A549 (cell line): ENCODE results near the gene GLO1. TPM values are rescaled to one million over a fixed set of nuclear protein-coding genes. Genes with fewer than 3 reads are reported as not detected.

Source experiments
- ATAC-seq, 2 experiments: fragments of 200-7000 bp in 1 of 2; fragments of >200 bp in 1 of 2; cut with Nextera tagmentation in 1 of 2; cut with Tn5 transposase in 1 of 2; 3 replicates each; pipeline versions ENCODE4 v1.8.0 to v1.9.1; 2018 to 2020; ENCODE audit warnings: mild to moderate bottlenecking in 1 of 2, moderate library complexity in 1 of 2
- CTCF ChIA-PET: fragments of 300-600 bp; sonication (Branson Sonifier 250); formaldehyde crosslinking; extraction: SDS; loops from one replicate; lab custom pipeline; 2021; ENCODE audit warnings: antibody characterized with exemption, inconsistent platforms; lab: Yijun Ruan, JAX
- POLR2A ChIA-PET: fragments of 350-600 bp; formaldehyde crosslinking; extraction: SDS; loops from one replicate; lab custom pipeline; 2021; ENCODE audit warnings: antibody characterized with exemption, inconsistent platforms; lab: Yijun Ruan, JAX
- DNase-seq, 2 experiments: peaks; one replicate each; pipeline versions ENCODE4 v3.0.0 to v3.0.0-alpha.2; 2011 to 2016; ENCODE audit warnings: low read depth in 1 of 2, low spot score in 1 of 2
- FAIRE-seq: peaks from 2 replicates; lab custom pipeline; 2011; peaks lifted over from hg19 to GRCh38; lab: Jason Lieb, UNC
- H3K27ac ChIP-seq, 2 experiments: fragments of >200 bp; sonication (Bioruptor Twin); formaldehyde crosslinking; 3 replicates each; pipeline ENCODE4 v1.5.1; 2016 to 2017
- H3K4me1 ChIP-seq: fragments of >200 bp; sonication (Bioruptor Twin); formaldehyde crosslinking; 3 replicates; pipeline ENCODE4 v1.6.1; 2016
- H3K4me2 ChIP-seq: fragments of >200 bp; sonication (Bioruptor Twin); formaldehyde crosslinking; 3 replicates; pipeline ENCODE4 v1.6.1; 2016
- H3K4me3 ChIP-seq: fragments of >200 bp; sonication (Bioruptor Twin); formaldehyde crosslinking; 3 replicates; pipeline ENCODE4 v1.5.1; 2016
- H3K9me3 ChIP-seq: fragments of >200 bp; sonication (Bioruptor Twin); formaldehyde crosslinking; 3 replicates; pipeline ENCODE4 v1.6.1; 2016
- BHLHE40 ChIP-seq: IDR thresholded peaks from 2 replicates; pipeline ENCODE4 v1.6.1; 2012; ENCODE audit warnings: low read depth, low read length, inconsistent platforms
- CBX8 ChIP-seq: fragments of 200-600 bp; sonication (generic); IDR thresholded peaks from 2 replicates; pipeline ENCODE4 v1.6.1; 2016
- CEBPB ChIP-seq, 2 experiments: fragments of >200 bp in 1 of 2; sonication (Bioruptor Twin) in 1 of 2; formaldehyde crosslinking in 1 of 2; IDR thresholded peaks; 2 replicates each; pipeline ENCODE4 v1.6.1; 2012 to 2016
- CHD2 ChIP-seq: fragments of 150-350 bp; IDR thresholded peaks from 2 replicates; pipeline ENCODE4 v1.6.1; 2014; ENCODE audit warnings: low read length; ENCODE audit not compliant: partially characterized antibody
- EHF ChIP-seq: fragments of 250-450 bp; sonication (Bioruptor Pico); IDR thresholded peaks from 2 replicates; pipeline ENCODE4 v1.5.0; 2020; ENCODE audit warnings: mild to moderate bottlenecking
- FOSB ChIP-seq: fragments of 250-450 bp; sonication (Bioruptor Pico); IDR thresholded peaks from 2 replicates; pipeline ENCODE4 v1.5.0; 2020; ENCODE audit warnings: mild to moderate bottlenecking, moderate library complexity
- FOSL2 ChIP-seq, 2 experiments: fragments of 450-650 bp in 1 of 2; fragments of >200 bp in 1 of 2; sonication (Bioruptor Twin) in 1 of 2; formaldehyde crosslinking; IDR thresholded peaks; 2 replicates each; pipeline versions ENCODE4 v1.5.0 to v1.6.1; 2016 to 2020; ENCODE audit warnings: mild to moderate bottlenecking in 1 of 2, moderate library complexity in 1 of 2
- JUN ChIP-seq, 2 experiments: fragments of >200 bp; sonication (Bioruptor Twin); formaldehyde crosslinking; IDR thresholded peaks; 2 replicates in 1 of 2; 3 replicates in 1 of 2; pipeline ENCODE4 v1.6.1; 2016 to 2017
- JUNB ChIP-seq: fragments of >200 bp; sonication (Bioruptor Twin); formaldehyde crosslinking; IDR thresholded peaks from 2 replicates; pipeline ENCODE4 v1.6.1; 2016
- KDM5A ChIP-seq: fragments of 200-600 bp; sonication (generic); IDR thresholded peaks from 2 replicates; pipeline ENCODE4 v1.6.1; 2016; ENCODE audit warnings: antibody characterized with exemption, mild to moderate bottlenecking
- MAFK ChIP-seq: fragments of 450-650 bp; IDR thresholded peaks from 2 replicates; pipeline ENCODE4 v1.6.1; 2014; ENCODE audit not compliant: partially characterized antibody
- MAZ ChIP-seq: fragments of 150-350 bp; IDR thresholded peaks from 2 replicates; pipeline ENCODE4 v1.6.1; 2014; ENCODE audit warnings: antibody characterized with exemption, low read depth, low read length, borderline replicate concordance
- NPAS2 ChIP-seq: fragments of 250-450 bp; sonication (Bioruptor Pico); IDR thresholded peaks from 2 replicates; pipeline ENCODE4 v1.8.0; 2022; ENCODE audit warnings: mild to moderate bottlenecking, moderate library complexity, borderline replicate concordance
- PHF8 ChIP-seq: fragments of 200-600 bp; sonication (generic); IDR thresholded peaks from 2 replicates; pipeline ENCODE4 v1.6.1; 2016; ENCODE audit warnings: low read depth, mild to moderate bottlenecking, antibody characterized with exemption, moderate library complexity, borderline replicate concordance
- POLR2AphosphoS2 ChIP-seq: conservative IDR thresholded peaks from 2 replicates; pipeline ENCODE4 v1.6.1; 2012; ENCODE audit warnings: low read length, improper control_type of control experiment, inconsistent platforms
- RARB ChIP-seq: fragments of 250-450 bp; sonication (Bioruptor Pico); IDR thresholded peaks from 2 replicates; pipeline ENCODE4 v1.8.0; 2021; ENCODE audit warnings: mild to moderate bottlenecking, moderate library complexity
- RCOR1 ChIP-seq: fragments of 150-350 bp; IDR thresholded peaks from 2 replicates; pipeline ENCODE4 v1.6.1; 2014; ENCODE audit warnings: antibody characterized with exemption, low read length, low read depth
- RNF2 ChIP-seq: fragments of 200-600 bp; sonication (generic); IDR thresholded peaks from 2 replicates; pipeline ENCODE4 v1.6.1; 2016; ENCODE audit warnings: low read depth, mild to moderate bottlenecking, antibody characterized with exemption, moderate library complexity, borderline replicate concordance
- SMC3 ChIP-seq: fragments of >200 bp; sonication (Bioruptor Twin); formaldehyde crosslinking; IDR thresholded peaks from 3 replicates; pipeline ENCODE4 v1.6.1; 2018; ENCODE audit warnings: inconsistent platforms
- TFCP2L1 ChIP-seq: fragments of 250-450 bp; sonication (Bioruptor Pico); IDR thresholded peaks from 2 replicates; pipeline ENCODE4 v1.5.0; 2021; ENCODE audit warnings: mild to moderate bottlenecking
- ZFP36 ChIP-seq: fragments of 450-650 bp; IDR thresholded peaks from 2 replicates; pipeline ENCODE4 v1.6.1; 2014; ENCODE audit warnings: borderline replicate concordance; ENCODE audit not compliant: partially characterized antibody
- WGBS: methylation state at CpG from one replicate; pipeline ENCODE4 v1.1.6; 2017; ENCODE audit errors: missing lambda C conversion rate; 5-methylcytosine and 5-hydroxymethylcytosine counted together
- polyA plus RNA-seq, 4 experiments: library from polyadenylated mRNA; depleted of rRNA in 3 of 4; stranded (reverse); fragments of >200 nt; fragmentation: RNase III in 1 of 4; extraction: RNeasy Plus Mini Kit Qiagen cat#74134 plus additional on column Dnase treatment in 1 of 4; gene quantifications; 2 replicates in 3 of 4; 3 replicates in 1 of 4; pipeline ENCODE4 v1.2.3, GENCODE V29; 2011 to 2017
- TF ChIP-seq, protein P1 (sequence below): IDR thresholded peaks from 2 replicates; pipeline ENCODE4 v1.6.1; 2012; ENCODE audit warnings: low read depth, borderline replicate concordance
- TF ChIP-seq, protein P2 (sequence below): fragments of >200 bp; sonication (Bioruptor Twin); formaldehyde crosslinking; IDR thresholded peaks from 3 replicates; pipeline ENCODE4 v1.5.1; 2016
- TF ChIP-seq, protein P3 (sequence below): fragments of >200 bp; sonication (Bioruptor Twin); formaldehyde crosslinking; IDR thresholded peaks from 3 replicates; pipeline ENCODE4 v1.6.1; 2016
- TF ChIP-seq, protein P4 (sequence below): IDR thresholded peaks from 2 replicates; pipeline ENCODE4 v1.6.1; 2012
- TF ChIP-seq, protein P5 (sequence below): fragments of 200-600 bp; sonication (generic); IDR thresholded peaks from 2 replicates; pipeline ENCODE4 v1.6.1; 2016; ENCODE audit warnings: antibody characterized with exemption, mild to moderate bottlenecking, moderate library complexity

Gene GLO1
- polyA plus RNA-seq, 2 of the 4 experiments (the other 2 are of a cell fraction), result 105 to 128 TPM

DNA sequence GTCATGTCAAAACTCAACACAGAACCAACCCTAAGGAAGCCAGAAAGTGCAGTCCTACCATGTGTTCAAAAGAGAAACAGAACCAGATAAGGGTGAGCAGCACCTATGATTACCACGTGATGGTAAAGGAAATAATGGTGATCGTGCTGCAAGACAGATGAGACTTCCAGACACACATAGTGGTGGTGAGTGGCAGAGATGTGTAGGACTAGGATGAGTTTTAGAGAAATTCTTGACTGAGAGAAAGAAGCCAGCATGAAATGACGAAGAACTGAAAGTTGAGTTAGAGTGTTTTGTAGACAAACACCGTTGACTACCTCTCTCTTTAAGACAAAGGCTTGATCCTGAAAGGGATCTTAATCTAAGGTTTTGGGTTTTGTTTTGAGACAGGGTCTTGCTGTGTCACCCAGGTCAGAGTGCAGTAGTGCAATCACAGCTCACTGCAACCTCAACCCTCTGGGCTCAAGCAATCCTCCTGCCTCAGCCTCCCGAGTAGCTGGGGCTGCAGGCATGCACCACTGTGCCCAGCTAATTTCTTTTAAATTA, 52.7 kb downstream of the GLO1 start:
- no peak overlapping the region for H3K27ac ChIP-seq
- TF ChIP-seq POLR2AphosphoS2, result no peak
- TF ChIP-seq BHLHE40, result no peak
- TF ChIP-seq ZFP36, result no peak
- no peak for TF ChIP-seq FOSL2 (IDR thresholded peaks at IDR 0.05)
- TF ChIP-seq FOSL2 (CRISPR knock-in tag; IDR thresholded peaks at IDR 0.05), result no peak
- no peak for TF ChIP-seq JUN (IDR thresholded peaks at IDR 0.05)
- no peak for TF ChIP-seq FOSB (CRISPR knock-in tag)
- TF ChIP-seq RNF2, result no peak
- no peak for TF ChIP-seq RCOR1
- TF ChIP-seq, protein P1, sequence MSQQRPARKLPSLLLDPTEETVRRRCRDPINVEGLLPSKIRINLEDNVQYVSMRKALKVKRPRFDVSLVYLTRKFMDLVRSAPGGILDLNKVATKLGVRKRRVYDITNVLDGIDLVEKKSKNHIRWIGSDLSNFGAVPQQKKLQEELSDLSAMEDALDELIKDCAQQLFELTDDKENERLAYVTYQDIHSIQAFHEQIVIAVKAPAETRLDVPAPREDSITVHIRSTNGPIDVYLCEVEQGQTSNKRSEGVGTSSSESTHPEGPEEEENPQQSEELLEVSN, result no peak
- TF ChIP-seq, protein P2, sequence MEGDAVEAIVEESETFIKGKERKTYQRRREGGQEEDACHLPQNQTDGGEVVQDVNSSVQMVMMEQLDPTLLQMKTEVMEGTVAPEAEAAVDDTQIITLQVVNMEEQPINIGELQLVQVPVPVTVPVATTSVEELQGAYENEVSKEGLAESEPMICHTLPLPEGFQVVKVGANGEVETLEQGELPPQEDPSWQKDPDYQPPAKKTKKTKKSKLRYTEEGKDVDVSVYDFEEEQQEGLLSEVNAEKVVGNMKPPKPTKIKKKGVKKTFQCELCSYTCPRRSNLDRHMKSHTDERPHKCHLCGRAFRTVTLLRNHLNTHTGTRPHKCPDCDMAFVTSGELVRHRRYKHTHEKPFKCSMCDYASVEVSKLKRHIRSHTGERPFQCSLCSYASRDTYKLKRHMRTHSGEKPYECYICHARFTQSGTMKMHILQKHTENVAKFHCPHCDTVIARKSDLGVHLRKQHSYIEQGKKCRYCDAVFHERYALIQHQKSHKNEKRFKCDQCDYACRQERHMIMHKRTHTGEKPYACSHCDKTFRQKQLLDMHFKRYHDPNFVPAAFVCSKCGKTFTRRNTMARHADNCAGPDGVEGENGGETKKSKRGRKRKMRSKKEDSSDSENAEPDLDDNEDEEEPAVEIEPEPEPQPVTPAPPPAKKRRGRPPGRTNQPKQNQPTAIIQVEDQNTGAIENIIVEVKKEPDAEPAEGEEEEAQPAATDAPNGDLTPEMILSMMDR, result no peak
- no peak for TF ChIP-seq CHD2
- H3K4me1 ChIP-seq, result no peaks in the 10 kb centered on the region
- no peak overlapping the region for H3K4me2 ChIP-seq
- FAIRE-seq, result no peak
- no peak for ATAC-seq
- DNase-seq, result no peak
- 86% methylated on average over 5 of the region's 5 CpGs for WGBS
- CTCF ChIA-PET, result no interaction called here
- H3K9me3 ChIP-seq, result no peaks in the 10 kb centered on the region
- POLR2A ChIA-PET, result no interaction called here
- H3K4me3 ChIP-seq, result no peak overlapping the region

DNA sequence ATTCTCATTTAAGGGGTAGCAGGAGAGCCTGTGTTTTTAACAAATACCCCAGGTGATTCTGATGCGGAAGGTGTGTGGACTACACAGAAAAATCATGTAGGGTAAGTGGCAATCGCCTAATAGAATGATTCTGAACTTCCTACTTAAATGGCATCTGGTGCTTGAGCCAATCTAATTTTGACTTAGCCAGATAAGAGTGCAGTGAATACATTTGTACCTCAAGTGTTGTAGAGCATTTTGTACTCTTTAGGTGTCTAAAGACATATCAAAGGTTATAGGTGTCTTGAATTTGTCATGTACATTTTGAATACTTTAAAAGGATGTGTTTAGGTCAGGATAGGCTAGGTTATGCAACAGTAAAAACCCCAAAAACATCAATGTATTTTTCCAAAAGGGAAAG, 53.2 kb downstream of the GLO1 start:
- no peak for FAIRE-seq
- 70% methylated on average over 2 of the region's 2 CpGs for WGBS
- Histone ChIP-seq H3K4me2 (no peak overlapping the region), H3K4me1 (no peaks in the 10 kb centered on the region), H3K27ac (no peak overlapping the region), H3K4me3 (no peak overlapping the region), H3K9me3 (no peaks in the 10 kb centered on the region)
- DNase-seq, result no peak
- TF ChIP-seq JUNB (no peak), MAFK (no peak), KDM5A (no peak), TFCP2L1 (CRISPR knock-in tag) (no peak), CEBPB (IDR thresholded peaks at IDR 0.05) (no peak), PHF8 (no peak), RCOR1 (no peak), EHF (no peak), SMC3 (no peak), MAZ (no peak), NPAS2 (CRISPR knock-in tag) (no peak)
- TF ChIP-seq, protein P3, sequence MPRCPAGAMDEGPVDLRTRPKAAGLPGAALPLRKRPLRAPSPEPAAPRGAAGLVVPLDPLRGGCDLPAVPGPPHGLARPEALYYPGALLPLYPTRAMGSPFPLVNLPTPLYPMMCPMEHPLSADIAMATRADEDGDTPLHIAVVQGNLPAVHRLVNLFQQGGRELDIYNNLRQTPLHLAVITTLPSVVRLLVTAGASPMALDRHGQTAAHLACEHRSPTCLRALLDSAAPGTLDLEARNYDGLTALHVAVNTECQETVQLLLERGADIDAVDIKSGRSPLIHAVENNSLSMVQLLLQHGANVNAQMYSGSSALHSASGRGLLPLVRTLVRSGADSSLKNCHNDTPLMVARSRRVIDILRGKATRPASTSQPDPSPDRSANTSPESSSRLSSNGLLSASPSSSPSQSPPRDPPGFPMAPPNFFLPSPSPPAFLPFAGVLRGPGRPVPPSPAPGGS, result no peak
- ChIA-PET CTCF (interaction anchor here (0.6 kb wide), 1 partner anchor 23 kb away, joined by 3 read pairs; no protein-coding TSS in a partner anchor), POLR2A (no interaction called here)
- no peak for ATAC-seq

DNA sequence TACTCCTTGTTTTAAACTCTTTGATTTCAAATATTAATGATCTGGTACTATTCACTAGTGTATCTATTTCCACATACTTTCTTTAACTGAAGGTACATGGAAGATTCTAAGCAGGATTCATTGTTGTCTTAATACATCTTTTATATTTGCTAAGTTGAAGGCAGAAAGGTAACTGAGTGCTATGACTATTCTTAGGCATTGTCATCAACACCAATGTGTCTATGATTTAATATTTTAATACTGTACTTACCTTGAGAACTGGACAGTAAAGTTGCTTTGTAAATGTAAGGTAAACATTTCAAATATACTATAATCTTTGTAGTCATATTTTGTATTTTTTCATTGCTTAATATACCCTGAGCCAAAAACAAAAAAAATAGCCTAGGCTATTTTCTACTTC, 54.3 kb downstream of the GLO1 start:
- no peak for FAIRE-seq
- CTCF ChIA-PET, result no interaction called here
- POLR2A ChIA-PET, result no interaction called here
- TF ChIP-seq CBX8, result no peak
- TF ChIP-seq, protein P4, sequence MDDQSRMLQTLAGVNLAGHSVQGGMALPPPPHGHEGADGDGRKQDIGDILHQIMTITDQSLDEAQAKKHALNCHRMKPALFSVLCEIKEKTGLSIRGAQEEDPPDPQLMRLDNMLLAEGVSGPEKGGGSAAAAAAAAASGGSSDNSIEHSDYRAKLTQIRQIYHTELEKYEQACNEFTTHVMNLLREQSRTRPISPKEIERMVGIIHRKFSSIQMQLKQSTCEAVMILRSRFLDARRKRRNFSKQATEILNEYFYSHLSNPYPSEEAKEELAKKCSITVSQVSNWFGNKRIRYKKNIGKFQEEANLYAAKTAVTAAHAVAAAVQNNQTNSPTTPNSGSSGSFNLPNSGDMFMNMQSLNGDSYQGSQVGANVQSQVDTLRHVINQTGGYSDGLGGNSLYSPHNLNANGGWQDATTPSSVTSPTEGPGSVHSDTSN, result no peak
- TF ChIP-seq MAFK, result no peak
- TF ChIP-seq, protein P5, sequence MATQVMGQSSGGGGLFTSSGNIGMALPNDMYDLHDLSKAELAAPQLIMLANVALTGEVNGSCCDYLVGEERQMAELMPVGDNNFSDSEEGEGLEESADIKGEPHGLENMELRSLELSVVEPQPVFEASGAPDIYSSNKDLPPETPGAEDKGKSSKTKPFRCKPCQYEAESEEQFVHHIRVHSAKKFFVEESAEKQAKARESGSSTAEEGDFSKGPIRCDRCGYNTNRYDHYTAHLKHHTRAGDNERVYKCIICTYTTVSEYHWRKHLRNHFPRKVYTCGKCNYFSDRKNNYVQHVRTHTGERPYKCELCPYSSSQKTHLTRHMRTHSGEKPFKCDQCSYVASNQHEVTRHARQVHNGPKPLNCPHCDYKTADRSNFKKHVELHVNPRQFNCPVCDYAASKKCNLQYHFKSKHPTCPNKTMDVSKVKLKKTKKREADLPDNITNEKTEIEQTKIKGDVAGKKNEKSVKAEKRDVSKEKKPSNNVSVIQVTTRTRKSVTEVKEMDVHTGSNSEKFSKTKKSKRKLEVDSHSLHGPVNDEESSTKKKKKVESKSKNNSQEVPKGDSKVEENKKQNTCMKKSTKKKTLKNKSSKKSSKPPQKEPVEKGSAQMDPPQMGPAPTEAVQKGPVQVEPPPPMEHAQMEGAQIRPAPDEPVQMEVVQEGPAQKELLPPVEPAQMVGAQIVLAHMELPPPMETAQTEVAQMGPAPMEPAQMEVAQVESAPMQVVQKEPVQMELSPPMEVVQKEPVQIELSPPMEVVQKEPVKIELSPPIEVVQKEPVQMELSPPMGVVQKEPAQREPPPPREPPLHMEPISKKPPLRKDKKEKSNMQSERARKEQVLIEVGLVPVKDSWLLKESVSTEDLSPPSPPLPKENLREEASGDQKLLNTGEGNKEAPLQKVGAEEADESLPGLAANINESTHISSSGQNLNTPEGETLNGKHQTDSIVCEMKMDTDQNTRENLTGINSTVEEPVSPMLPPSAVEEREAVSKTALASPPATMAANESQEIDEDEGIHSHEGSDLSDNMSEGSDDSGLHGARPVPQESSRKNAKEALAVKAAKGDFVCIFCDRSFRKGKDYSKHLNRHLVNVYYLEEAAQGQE, result no peak
- TF ChIP-seq POLR2AphosphoS2, result no peak
- TF ChIP-seq RARB (CRISPR knock-in tag), result no peak
- no peak for TF ChIP-seq RCOR1
- no peak for TF ChIP-seq MAZ

More for the DNA sequence above, 54.3 kb downstream of the GLO1 start:
- Histone ChIP-seq H3K9me3 (no peaks in the 10 kb centered on the region), H3K4me1 (no peaks in the 10 kb centered on the region), H3K4me3 (no peak overlapping the region), H3K4me2 (no peak overlapping the region), H3K27ac (no peak overlapping the region)
- DNase-seq (no peak), ATAC-seq (no peak)
